OCI-LY1 (cell line): ENCODE measurements around the gene PCLO.

Source experiments
- H2AFZ ChIP-seq: fragments of 200-600 bp; sonication (generic), shearing (Covaris generic); 2 replicates; pipeline ENCODE4 v1.6.0; 2014; ENCODE audit warnings: antibody characterized with exemption, mild to moderate bottlenecking, low read length
- H3F3A ChIP-seq: fragments of 200-600 bp; sonication (generic), shearing (Covaris generic); 2 replicates; pipeline ENCODE4 v1.6.0; 2014; ENCODE audit warnings: mild to moderate bottlenecking, antibody characterized with exemption, low read length, moderate library complexity; ENCODE audit not compliant: insufficient read depth
- H3K27ac ChIP-seq: fragments of 200-600 bp; sonication (generic); 2 replicates; pipeline ENCODE4 v1.5.1; 2014; ENCODE audit warnings: low read length, mixed run types, mild to moderate bottlenecking, low read depth; ENCODE audit not compliant: poor library complexity, severe bottlenecking
- H3K27me3 ChIP-seq: fragments of 200-600 bp; sonication (generic); 2 replicates; pipeline ENCODE4 v1.6.0; 2014; ENCODE audit warnings: antibody characterized with exemption, mild to moderate bottlenecking, low read length, moderate library complexity; ENCODE audit not compliant: insufficient read depth
- H3K36me3 ChIP-seq: fragments of 200-600 bp; sonication (generic); 2 replicates; pipeline ENCODE4 v1.6.1; 2014; ENCODE audit warnings: mild to moderate bottlenecking, antibody characterized with exemption, low read length, moderate library complexity, mixed read lengths; ENCODE audit not compliant: insufficient read depth
- H3K4me1 ChIP-seq: fragments of 200-600 bp; sonication (generic); 2 replicates; pipeline ENCODE4 v1.5.1; 2014; ENCODE audit warnings: mild to moderate bottlenecking, low read length, moderate library complexity; ENCODE audit not compliant: insufficient read depth, severe bottlenecking
- H3K4me2 ChIP-seq: fragments of 200-600 bp; sonication (generic), shearing (Covaris generic); 2 replicates; pipeline ENCODE4 v1.6.1; 2014; ENCODE audit warnings: low read length
- H3K4me3 ChIP-seq: fragments of 200-600 bp; sonication (generic); 2 replicates; pipeline ENCODE4 v1.5.1; 2014; ENCODE audit warnings: low read length, low read depth, mild to moderate bottlenecking, mixed read lengths; ENCODE audit not compliant: poor library complexity, severe bottlenecking
- H3K79me2 ChIP-seq: fragments of 200-600 bp; shearing (Covaris generic); 2 replicates; pipeline ENCODE4 v1.6.1; 2016; ENCODE audit warnings: mixed run types, low read length, mixed read lengths; ENCODE audit not compliant: insufficient read depth
- H3K9ac ChIP-seq: fragments of 200-600 bp; sonication (generic), shearing (Covaris generic); 2 replicates; pipeline ENCODE4 v1.6.1; 2014; ENCODE audit warnings: mild to moderate bottlenecking, low read length, mixed read lengths
- H3K9me2 ChIP-seq: fragments of 200-600 bp; sonication (generic), shearing (Covaris generic); 2 replicates; pipeline ENCODE4 v1.6.1; 2014; ENCODE audit warnings: low read depth, mild to moderate bottlenecking, low read length, mixed read lengths
- H3K9me3 ChIP-seq: fragments of 200-600 bp; shearing (Covaris generic); 2 replicates; pipeline ENCODE4 v1.6.1; 2014; ENCODE audit warnings: low read length, mixed read lengths
- H4K20me1 ChIP-seq: fragments of 200-600 bp; sonication (generic), shearing (Covaris generic); 2 replicates; pipeline ENCODE4 v1.6.0; 2016; ENCODE audit warnings: mild to moderate bottlenecking, low read length; ENCODE audit not compliant: insufficient read depth
- CTCF ChIP-seq: fragments of 200-600 bp; sonication (generic), shearing (Covaris generic); IDR thresholded peaks from 2 replicates; pipeline ENCODE4 v1.5.1; 2017; ENCODE audit warnings: mild to moderate bottlenecking, antibody characterized with exemption, low read length, moderate library complexity, mixed read lengths
- EZH2 ChIP-seq: fragments of 200-600 bp; sonication (generic), shearing (Covaris generic); IDR thresholded peaks from 2 replicates; pipeline ENCODE4 v1.8.0; 2017; ENCODE audit warnings: borderline replicate concordance, mixed run types, mild to moderate bottlenecking, antibody characterized with exemption, low read length, moderate library complexity, mixed read lengths

Gene PCLO

GRCh38 chr7:82839555-82839954 is 323.1 kb downstream of the PCLO start:
- Histone ChIP-seq H3K9me3 (no peaks in the 10 kb centered on the region; the same call in 1 of the 2 replicates), H3K9ac (no peak overlapping the region), H3K9me2 (no peaks in the 10 kb centered on the region), H3K36me3 (no peaks in the 10 kb centered on the region), H3K27me3 (no peaks in the 10 kb centered on the region), H2AFZ (peak overlapping the region; percentile 12), H4K20me1 (no peaks in the 10 kb centered on the region), H3K27ac (peak overlapping the region; percentile 1), H3K4me2 (peak overlapping the region; percentile 12), H3K4me1 (peaks cover 14% of the 10 kb centered on the region), H3K4me3 (no peak overlapping the region), H3F3A (no peaks in the 10 kb centered on the region), H3K79me2 (no peaks in the 10 kb centered on the region)
- TF ChIP-seq CTCF (no peak), EZH2 (no peak)

- Histone ChIP-seq H3K27ac (no peak overlapping the region), H3K9me2 (no peaks in the 10 kb centered on the region), H2AFZ (0 out of 2 replicates have a peak overlapping the region, but pooled peaks have one; percentile 12), H3K9me3 (no peaks in the 10 kb centered on the region; the same call in 1 of the 2 replicates), H3F3A (no peaks in the 10 kb centered on the region), H3K4me1 (peaks cover 14% of the 10 kb centered on the region), H3K36me3 (no peaks in the 10 kb centered on the region), H3K9ac (no peak overlapping the region), H3K4me2 (peak overlapping the region; percentile 12), H3K27me3 (no peaks in the 10 kb centered on the region), H3K4me3 (no peak overlapping the region), H3K79me2 (no peaks in the 10 kb centered on the region), H4K20me1 (no peaks in the 10 kb centered on the region)
- no peak for TF ChIP-seq EZH2
These were observed 323.6 kb downstream of the PCLO start for GRCh38 chr7:82839063-82839462.

GRCh38 chr7:82838314-82838713 is 324.4 kb downstream of the PCLO start:
- H3K27ac ChIP-seq: no peak overlapping the region
- no peaks in the 10 kb centered on the region; the same call in 1 of the 2 replicates for H3K9me3 ChIP-seq
- no peaks in the 10 kb centered on the region for H3K9me2 ChIP-seq
- no peaks in the 10 kb centered on the region for H3K79me2 ChIP-seq
- peaks cover 14% of the 10 kb centered on the region for H3K4me1 ChIP-seq
- no peaks in the 10 kb centered on the region for H3K36me3 ChIP-seq
- H3K9ac ChIP-seq: no peak overlapping the region
- no peaks in the 10 kb centered on the region for H3F3A ChIP-seq
- no peak overlapping the region for H2AFZ ChIP-seq
- no peak for TF ChIP-seq CTCF
- TF ChIP-seq EZH2: no peak
- no peak overlapping the region for H3K4me3 ChIP-seq
- H3K4me2 ChIP-seq: peak overlapping the region; percentile 6; the same call in 1 of the 2 replicates
- H4K20me1 ChIP-seq: no peaks in the 10 kb centered on the region
- no peaks in the 10 kb centered on the region for H3K27me3 ChIP-seq

- Histone ChIP-seq H3K9ac (no peak overlapping the region), H4K20me1 (no peaks in the 10 kb centered on the region), H3K9me2 (no peaks in the 10 kb centered on the region), H3K4me1 (peaks cover 14% of the 10 kb centered on the region), H3K79me2 (no peaks in the 10 kb centered on the region), H3K27ac (no peak overlapping the region), H3K4me3 (no peak overlapping the region), H3K36me3 (no peaks in the 10 kb centered on the region), H3K27me3 (no peaks in the 10 kb centered on the region), H3F3A (no peaks in the 10 kb centered on the region), H3K9me3 (no peaks in the 10 kb centered on the region), H2AFZ (no peak overlapping the region), H3K4me2 (no peak overlapping the region)
- no peak for TF ChIP-seq EZH2
- no peak for TF ChIP-seq CTCF
These were observed 339.6 kb downstream of the PCLO start for GRCh38 chr7:82823073-82823472.
